GM06990 (cell line): ENCODE results near the gene ZNF474.

Experiments
- DNase-seq: peaks from one replicate; pipeline ENCODE4 v3.0.0-alpha.2; 2011; ENCODE audit not compliant: insufficient read length; ENCODE audit errors: extremely low read depth
- H3K27me3 ChIP-seq: replicated peaks from 2 replicates; pipeline ENCODE4 v1.6.0; 2011; ENCODE audit warnings: low read length; ENCODE audit not compliant: control insufficient read depth, insufficient read depth
- H3K36me3 ChIP-seq: 2 replicates; pipeline ENCODE4 v1.5.1; 2011; ENCODE audit warnings: low read length; ENCODE audit not compliant: control insufficient read depth, insufficient read depth
- H3K4me3 ChIP-seq: replicated peaks from 2 replicates; pipeline ENCODE4 v1.5.1; 2011; ENCODE audit warnings: low read depth, mild to moderate bottlenecking, control low read depth, low read length
- TF ChIP-seq, protein P1 (sequence below): IDR thresholded peaks from 2 replicates; pipeline ENCODE4 v1.5.1; 2011; ENCODE audit warnings: low read length, control low read depth, mild to moderate bottlenecking, inconsistent platforms; ENCODE audit not compliant: insufficient read depth, poor library complexity, severe bottlenecking

ZNF474 gene

DNA sequence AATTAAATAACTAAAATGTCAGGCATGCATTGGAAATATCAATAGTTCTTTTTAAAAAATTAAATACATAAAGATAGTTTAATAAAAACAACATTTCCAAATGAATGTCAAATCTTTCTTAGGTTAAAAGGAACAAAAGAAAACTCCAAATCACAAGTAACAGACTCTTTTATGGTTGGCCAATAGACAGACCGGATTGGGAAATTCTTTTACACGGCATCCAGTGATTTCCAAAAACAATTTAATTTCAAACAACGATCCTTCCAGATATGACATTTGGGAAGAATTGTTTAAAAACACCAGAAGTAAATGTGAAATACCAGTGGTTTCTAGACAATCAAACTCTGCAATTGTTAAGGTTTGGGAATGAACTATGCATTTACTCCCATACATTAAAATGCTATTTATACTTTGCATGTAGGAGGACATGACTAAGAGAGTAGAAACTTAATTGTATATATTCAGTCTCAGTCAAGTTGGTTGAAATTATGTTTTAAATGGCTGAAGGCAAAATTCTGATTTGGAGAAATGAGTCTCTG, 32.8 kb downstream of the ZNF474 start:
- Histone ChIP-seq H3K27me3 (no peaks in the 10 kb centered on the region; the same call in 1 of the 2 replicates), H3K4me3 (no peak overlapping the region), H3K36me3 (no peaks in the 10 kb centered on the region)
- DNase-seq: no peak
- TF ChIP-seq, protein P1, sequence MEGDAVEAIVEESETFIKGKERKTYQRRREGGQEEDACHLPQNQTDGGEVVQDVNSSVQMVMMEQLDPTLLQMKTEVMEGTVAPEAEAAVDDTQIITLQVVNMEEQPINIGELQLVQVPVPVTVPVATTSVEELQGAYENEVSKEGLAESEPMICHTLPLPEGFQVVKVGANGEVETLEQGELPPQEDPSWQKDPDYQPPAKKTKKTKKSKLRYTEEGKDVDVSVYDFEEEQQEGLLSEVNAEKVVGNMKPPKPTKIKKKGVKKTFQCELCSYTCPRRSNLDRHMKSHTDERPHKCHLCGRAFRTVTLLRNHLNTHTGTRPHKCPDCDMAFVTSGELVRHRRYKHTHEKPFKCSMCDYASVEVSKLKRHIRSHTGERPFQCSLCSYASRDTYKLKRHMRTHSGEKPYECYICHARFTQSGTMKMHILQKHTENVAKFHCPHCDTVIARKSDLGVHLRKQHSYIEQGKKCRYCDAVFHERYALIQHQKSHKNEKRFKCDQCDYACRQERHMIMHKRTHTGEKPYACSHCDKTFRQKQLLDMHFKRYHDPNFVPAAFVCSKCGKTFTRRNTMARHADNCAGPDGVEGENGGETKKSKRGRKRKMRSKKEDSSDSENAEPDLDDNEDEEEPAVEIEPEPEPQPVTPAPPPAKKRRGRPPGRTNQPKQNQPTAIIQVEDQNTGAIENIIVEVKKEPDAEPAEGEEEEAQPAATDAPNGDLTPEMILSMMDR: no peak

DNA sequence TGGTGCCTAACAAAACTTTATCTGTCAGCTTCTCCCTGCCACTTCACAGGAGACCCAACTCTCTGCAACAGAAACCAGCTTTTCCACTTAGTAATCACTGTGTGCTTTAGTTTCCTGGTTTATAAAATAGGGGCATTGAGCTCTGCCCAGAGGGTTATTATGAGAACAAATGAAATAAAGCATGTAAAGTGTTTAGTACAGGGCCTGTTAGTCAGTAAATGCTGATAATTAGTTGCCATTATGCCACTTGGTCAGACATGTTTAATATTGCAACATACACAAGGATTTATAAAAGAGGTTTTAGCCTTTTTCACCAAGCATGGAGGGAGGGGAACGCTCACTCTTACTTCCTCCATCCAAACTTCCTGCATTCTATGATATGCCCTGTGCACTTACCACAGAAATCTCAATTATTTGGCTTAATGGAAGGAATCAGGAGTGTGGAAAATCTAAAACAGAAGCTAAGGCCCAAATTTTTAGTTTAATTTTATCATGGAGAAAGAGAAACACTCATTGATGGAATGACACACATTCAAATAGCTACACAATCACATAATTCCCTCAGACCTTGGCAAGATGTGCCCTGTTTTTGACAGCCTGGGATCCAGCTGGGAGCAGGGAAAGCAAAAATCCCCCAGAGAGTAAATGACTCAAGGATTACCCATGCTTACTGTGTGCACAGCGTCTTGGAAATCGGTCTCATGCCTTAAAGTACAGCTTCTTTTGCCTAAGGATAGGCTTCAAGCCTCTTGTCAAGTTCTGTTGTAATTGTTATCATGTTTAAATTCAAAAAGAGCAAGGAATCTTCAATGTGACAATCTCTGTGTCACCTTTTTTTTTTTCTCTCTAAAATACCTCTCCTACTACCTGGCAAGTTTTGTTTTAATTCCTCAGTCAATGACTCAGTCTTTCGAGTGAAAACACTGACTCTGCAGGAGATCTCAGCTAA, 34.0 kb downstream of the ZNF474 start:
- TF ChIP-seq, protein P1: no peak
- Histone ChIP-seq H3K27me3 (no peaks in the 10 kb centered on the region; the same call in 1 of the 2 replicates), H3K36me3 (no peaks in the 10 kb centered on the region), H3K4me3 (no peak overlapping the region)
- DNase-seq: no peak

GRCh38 chr5:122164070-122164435, 34.7 kb downstream of the ZNF474 start:
- Histone ChIP-seq H3K36me3 (no peaks in the 10 kb centered on the region), H3K27me3 (no peaks in the 10 kb centered on the region; the same call in 1 of the 2 replicates), H3K4me3 (no peak overlapping the region)
- no peak for DNase-seq
- TF ChIP-seq, protein P1: no peak

DNA sequence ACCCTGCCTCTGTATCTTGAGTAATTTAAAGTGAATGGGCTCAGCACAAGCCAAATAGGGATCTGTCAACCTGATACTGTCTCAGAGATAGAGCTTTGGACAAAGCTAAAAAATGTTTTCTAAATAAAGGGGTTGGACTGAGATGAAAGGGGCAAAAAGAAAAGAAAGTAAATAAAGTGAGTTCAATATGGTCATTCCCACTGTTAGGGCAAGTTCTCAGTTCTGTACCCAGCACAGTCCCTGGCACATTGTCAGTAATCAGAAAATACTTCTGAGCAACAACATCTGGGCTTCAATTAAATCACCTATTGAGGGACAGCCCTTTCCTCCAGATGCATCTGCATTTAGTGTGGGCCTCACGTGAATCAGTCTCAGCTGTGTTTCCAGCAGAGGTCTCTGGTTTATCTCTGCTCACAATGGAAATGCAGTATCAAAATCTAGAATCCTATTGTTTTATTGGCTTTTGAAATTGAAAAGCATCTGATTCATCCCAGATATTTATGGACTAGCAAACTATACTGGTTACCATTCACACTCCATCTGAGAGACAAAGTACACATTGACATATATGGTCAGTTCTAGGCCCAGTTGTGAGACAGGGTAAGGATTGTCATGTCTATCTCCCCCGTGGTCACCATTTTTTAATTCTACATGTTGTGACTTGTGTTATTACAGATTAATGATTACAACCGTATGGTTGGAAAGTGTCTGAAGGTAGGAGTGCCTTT, 35.6 kb downstream of the ZNF474 start:
- H3K36me3 ChIP-seq: no peaks in the 10 kb centered on the region
- no peak overlapping the region for H3K4me3 ChIP-seq
- no peaks in the 10 kb centered on the region; the same call in 1 of the 2 replicates for H3K27me3 ChIP-seq
- TF ChIP-seq, protein P1: no peak
- no peak for DNase-seq

DNA sequence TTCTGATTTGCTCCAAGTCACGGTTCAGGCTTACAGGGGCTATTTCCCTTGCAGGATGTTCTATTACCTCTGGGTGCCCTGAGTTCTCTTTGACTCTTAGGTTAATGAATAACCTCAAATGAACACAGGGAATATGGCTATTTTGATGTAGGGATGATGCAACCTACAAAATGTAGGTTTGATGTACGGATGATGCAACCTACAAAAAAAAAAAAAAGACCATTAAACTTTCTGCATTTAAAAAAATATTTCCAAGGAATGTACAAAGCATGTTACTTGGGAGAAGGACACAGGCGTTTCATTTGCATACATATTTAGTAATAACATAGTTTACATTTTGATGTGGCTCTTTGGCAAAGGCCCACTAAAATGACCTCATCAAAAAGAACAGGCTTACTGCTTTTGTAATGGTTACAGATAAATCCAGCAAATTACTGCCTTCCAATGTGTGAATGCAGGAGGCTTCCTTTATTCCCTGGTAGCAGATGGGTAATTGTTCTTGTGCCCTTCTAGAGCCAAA, 36.3 kb downstream of the ZNF474 start:
- TF ChIP-seq, protein P1: no peak
- DNase-seq: no peak
- no peak overlapping the region for H3K4me3 ChIP-seq
- no peaks in the 10 kb centered on the region for H3K36me3 ChIP-seq
- H3K27me3 ChIP-seq: no peaks in the 10 kb centered on the region; the same call in 1 of the 2 replicates
